ENCODE data around the gene STK10. TPM values are rescaled to one million over a fixed set of nuclear protein-coding genes. Genes with fewer than 3 reads are reported as not detected.

The STK10 gene
- total RNA-seq, 4 donors from 2014 or later: 14.1 to 30.4 (median 19.4) TPM

DNA sequence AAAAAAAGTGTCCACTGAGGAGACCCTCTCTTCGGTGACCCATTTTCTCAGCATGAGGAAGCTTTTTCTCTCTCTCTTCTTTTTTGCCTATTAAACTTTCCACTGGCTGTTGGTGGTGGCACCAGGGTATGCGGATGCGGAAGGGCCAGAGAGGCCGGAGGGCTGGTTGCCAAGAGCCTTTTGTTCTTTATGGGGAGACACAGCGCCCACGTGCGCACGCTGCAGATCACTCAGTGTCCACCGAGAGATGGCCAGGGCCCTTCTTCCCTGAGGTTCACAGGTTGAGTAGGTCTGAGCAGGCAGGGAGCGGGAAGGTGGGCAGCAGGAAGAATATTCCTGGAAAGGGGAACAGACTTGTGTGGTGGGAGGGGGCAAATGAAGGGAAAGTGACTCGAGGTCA, 69.1 kb downstream of the STK10 start:
- no peaks in the 10 kb centered on the region for H3K9me3 ChIP-seq
- no peak overlapping the region for H3K27ac ChIP-seq
- H3K27me3 ChIP-seq: no peaks in the 10 kb centered on the region
- TF ChIP-seq CTCF (IDR thresholded peaks at IDR 0.05) (no peak), POLR2A (IDR thresholded peaks at IDR 0.05) (no peak), EP300 (IDR thresholded peaks at IDR 0.05) (no peak), POLR2AphosphoS5 (IDR thresholded peaks at IDR 0.05) (no peak)
- H3K4me3 ChIP-seq: no peak overlapping the region
- 64 to 84% methylated on average over 3 to 6 of the region's 11 CpGs for WGBS, 2 donors (ENCODE audit: low coverage in 1 of 2)
- no peak for ATAC-seq
- H3K36me3 ChIP-seq: peaks cover 0 to 25% of the 10 kb centered on the region in 2 donors
- H3K4me1 ChIP-seq: peaks cover 0 to 18% (median 3%) of the 10 kb centered on the region in 3 donors

GRCh38 chr5:172117977-172118701, 69.9 kb downstream of the STK10 start:
- Histone ChIP-seq H3K4me3 (no peak overlapping the region), H3K9me3 (no peaks in the 10 kb centered on the region), H3K4me1 (peaks cover 0 to 12% (median 0%) of the 10 kb centered on the region in 3 donors), H3K36me3 (peaks cover 0 to 25% of the 10 kb centered on the region in 2 donors), H3K27ac (no peak overlapping the region), H3K27me3 (no peaks in the 10 kb centered on the region)
- 62 to 76% methylated on average over 5 to 6 of the region's 9 CpGs for WGBS, 2 donors (ENCODE audit: low coverage in 1 of 2)
- ATAC-seq: no peak
- TF ChIP-seq EP300 (IDR thresholded peaks at IDR 0.05) (no peak), POLR2AphosphoS5 (IDR thresholded peaks at IDR 0.05) (no peak), CTCF (IDR thresholded peaks at IDR 0.05) (no peak), POLR2A (IDR thresholded peaks at IDR 0.05) (no peak)

GRCh38 chr5:172115541-172115982, 72.5 kb downstream of the STK10 start:
- Histone ChIP-seq H3K27ac (peak overlapping the region in 1 of 4 donors; percentile 22), H3K4me3 (no peak overlapping the region), H3K9me3 (no peaks in the 10 kb centered on the region), H3K27me3 (no peaks in the 10 kb centered on the region), H3K4me1 (peaks cover 0 to 26% (median 13%) of the 10 kb centered on the region in 3 donors), H3K36me3 (peaks cover 0 to 25% of the 10 kb centered on the region in 2 donors)
- TF ChIP-seq CTCF (IDR thresholded peaks at IDR 0.05) (no peak), POLR2AphosphoS5 (IDR thresholded peaks at IDR 0.05) (no peak), POLR2A (IDR thresholded peaks at IDR 0.05) (no peak), EP300 (IDR thresholded peaks at IDR 0.05) (no peak)
- ATAC-seq: no peak
- 88% methylated on average over 4 of the region's 4 CpGs; no CpG with 5 or more reads in 1 of the 2 donors for WGBS, 2 donors (ENCODE audit: low coverage in 1 of 2)

- H3K4me3 ChIP-seq: no peak overlapping the region
- 61 to 65% methylated on average over 4 to 11 of the region's 16 CpGs for WGBS, 2 donors (ENCODE audit: low coverage in 1 of 2)
Observed at GRCh38 chr5:172114875-172115422, 73.1 kb downstream of the STK10 start.

More at GRCh38 chr5:172114875-172115422, 73.1 kb downstream of the STK10 start:
- Histone ChIP-seq H3K27me3 (no peaks in the 10 kb centered on the region), H3K27ac (peak overlapping the region in 2 of 4 donors; percentile 22 to 26), H3K36me3 (peaks cover 0 to 25% of the 10 kb centered on the region in 2 donors), H3K4me1 (peaks cover 0 to 32% (median 14%) of the 10 kb centered on the region in 3 donors), H3K9me3 (no peaks in the 10 kb centered on the region)
- ATAC-seq: peak; percentile 29
- TF ChIP-seq CTCF (IDR thresholded peaks at IDR 0.05): no peak
- no peak for TF ChIP-seq POLR2AphosphoS5 (IDR thresholded peaks at IDR 0.05)
